Muscle layer of colon (tissue), 2 donors: ENCODE data around the gene SLC9A4.
"Not testable (repeated sequence)": the region's sequence is repeated elsewhere in the genome, so short reads cannot be mapped to it uniquely, and the experiment has no call there.

Experiments used
- H3K27ac ChIP-seq: one replicate; pipeline ENCODE4 v1.7.0; 2013; ENCODE audit warnings: low read depth, mild to moderate bottlenecking, low read length, moderate library complexity
- H3K27me3 ChIP-seq, 2 donors: one replicate each; pipeline ENCODE4 v1.7.0; 2013; ENCODE audit warnings: low read length in 2 of 2, mild to moderate bottlenecking in 2 of 2; ENCODE audit not compliant: insufficient read depth in 2 of 2, control insufficient read depth in 1 of 2
- H3K36me3 ChIP-seq: one replicate; pipeline ENCODE4 v1.7.0; 2013; ENCODE audit warnings: mild to moderate bottlenecking, low read length; ENCODE audit not compliant: insufficient read depth
- H3K4me1 ChIP-seq: one replicate; pipeline ENCODE4 v1.7.0; 2013; ENCODE audit warnings: mild to moderate bottlenecking, low read length; ENCODE audit not compliant: insufficient read depth
- H3K4me3 ChIP-seq, 2 donors: one replicate each; pipeline ENCODE4 v1.7.0; 2013; ENCODE audit warnings: low read length in 2 of 2, low read depth in 1 of 2, mild to moderate bottlenecking in 1 of 2, moderate library complexity in 1 of 2
- H3K9ac ChIP-seq: one replicate; pipeline ENCODE4 v1.7.0; 2013; ENCODE audit warnings: low read length
- H3K9me3 ChIP-seq: one replicate; pipeline ENCODE4 v1.7.0; 2013; ENCODE audit warnings: mild to moderate bottlenecking, low read length
- donor health status: abdominal sarcoma.
- donor health status: Adenocarcinoma of cecum.

Gene SLC9A4

GRCh38 chr2:102558463-102558862, 85.4 kb downstream of the SLC9A4 start:
- H3K9me3 ChIP-seq, result no peaks in the 10 kb centered on the region
- no peak overlapping the region for H3K27ac ChIP-seq
- H3K36me3 ChIP-seq, result no peaks in the 10 kb centered on the region
- H3K9ac ChIP-seq, result no peak overlapping the region
- no peaks in the 10 kb centered on the region for H3K27me3 ChIP-seq
- no peak overlapping the region for H3K4me3 ChIP-seq
- no peaks in the 10 kb centered on the region for H3K4me1 ChIP-seq

GRCh38 chr2:102562542-102562941, 89.5 kb downstream of the SLC9A4 start:
- H3K9me3 ChIP-seq, H3K27me3 ChIP-seq, H3K27ac ChIP-seq, H3K9ac ChIP-seq, H3K4me1 ChIP-seq, H3K36me3 ChIP-seq, H3K4me3 ChIP-seq: not testable (repeated sequence)

GRCh38 chr2:102575888-102576287, 102.9 kb downstream of the SLC9A4 start:
- H3K9ac ChIP-seq, result no peak overlapping the region
- no peaks in the 10 kb centered on the region for H3K9me3 ChIP-seq
- no peaks in the 10 kb centered on the region for H3K4me1 ChIP-seq
- no peaks in the 10 kb centered on the region for H3K27me3 ChIP-seq
- H3K36me3 ChIP-seq, result no peaks in the 10 kb centered on the region
- no peak overlapping the region for H3K27ac ChIP-seq
- no peak overlapping the region for H3K4me3 ChIP-seq

GRCh38 chr2:102578376-102578775, 105.3 kb downstream of the SLC9A4 start:
- Histone ChIP-seq H3K27me3 (no peaks in the 10 kb centered on the region), H3K4me3 (no peak overlapping the region), H3K9me3 (no peaks in the 10 kb centered on the region), H3K9ac (no peak overlapping the region), H3K4me1 (no peaks in the 10 kb centered on the region), H3K27ac (no peak overlapping the region), H3K36me3 (no peaks in the 10 kb centered on the region)

GRCh38 chr2:102581911-102582310, 108.9 kb downstream of the SLC9A4 start:
- H3K4me3 ChIP-seq, result no peak overlapping the region
- no peaks in the 10 kb centered on the region for H3K4me1 ChIP-seq
- no peaks in the 10 kb centered on the region for H3K9me3 ChIP-seq
- no peak overlapping the region for H3K27ac ChIP-seq
- H3K27me3 ChIP-seq, result no peaks in the 10 kb centered on the region
- H3K36me3 ChIP-seq, result no peaks in the 10 kb centered on the region
- H3K9ac ChIP-seq, result no peak overlapping the region

- Histone ChIP-seq H3K9ac (no peak overlapping the region), H3K36me3 (no peaks in the 10 kb centered on the region), H3K4me1 (no peaks in the 10 kb centered on the region), H3K9me3 (no peaks in the 10 kb centered on the region), H3K27ac (no peak overlapping the region), H3K27me3 (no peaks in the 10 kb centered on the region), H3K4me3 (no peak overlapping the region)
Measured at GRCh38 chr2:102582845-102583244, 109.8 kb downstream of the SLC9A4 start.
